Kidney epithelial cell (primary cell): ENCODE results near the gene TVP23C. TPM values are rescaled to one million over a fixed set of nuclear protein-coding genes. Genes with fewer than 3 reads are reported as not detected.

Experiments used
- DNase-seq: peaks from one replicate; pipeline ENCODE4 v3.0.0-alpha.2; 2010; ENCODE audit warnings: low read depth
- H3K27me3 ChIP-seq: 2 replicates; pipeline ENCODE4 v1.6.0; 2011; ENCODE audit warnings: low read length; ENCODE audit not compliant: control insufficient read depth, insufficient read depth
- H3K36me3 ChIP-seq: 2 replicates; pipeline ENCODE4 v1.5.1; 2011; ENCODE audit warnings: low read length; ENCODE audit not compliant: control insufficient read depth, insufficient read depth
- H3K4me3 ChIP-seq: 2 replicates; pipeline ENCODE4 v1.5.1; 2011; ENCODE audit warnings: low read depth, mild to moderate bottlenecking, control low read depth, low read length
- CTCF ChIP-seq: IDR thresholded peaks from 2 replicates; pipeline ENCODE4 v1.5.1; 2011; ENCODE audit warnings: mild to moderate bottlenecking, moderate library complexity, low read length, control low read depth, inconsistent platforms; ENCODE audit not compliant: insufficient read depth, poor library complexity, severe bottlenecking
- total RNA-seq: library from RNA; depleted of rRNA; stranded (reverse); fragments of >200 nt; gene quantifications from 2 replicates; pipeline ENCODE4 v1.2.3, GENCODE V29; 2015

TVP23C gene
- total RNA-seq, 1 donor from 2014 or later: 8.1 TPM

DNA sequence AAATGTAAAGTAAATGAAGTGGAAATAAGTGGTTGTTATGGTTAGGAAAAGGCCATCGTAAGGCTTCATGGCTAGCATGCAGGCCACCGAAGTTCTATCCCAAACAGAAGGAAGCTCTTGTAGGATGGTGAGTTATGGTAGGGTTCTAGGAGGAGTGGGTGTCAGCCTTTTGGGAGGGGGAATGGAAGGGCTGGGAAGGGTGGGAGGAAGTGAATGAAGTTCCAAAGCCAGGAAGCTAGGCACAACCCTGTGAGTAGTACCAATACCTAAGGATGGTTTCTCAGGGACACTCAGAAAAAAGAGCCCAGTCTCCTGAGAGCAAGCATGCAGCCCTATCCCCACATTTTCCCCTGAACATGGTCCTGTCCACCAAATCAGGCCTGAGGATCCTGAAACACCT is 59.6 kb downstream of the TVP23C start:
- Histone ChIP-seq H3K4me3 (no peak overlapping the region), H3K27me3 (no peaks in the 10 kb centered on the region), H3K36me3 (no peaks in the 10 kb centered on the region)
- no peak for TF ChIP-seq CTCF
- DNase-seq: no peak

DNA sequence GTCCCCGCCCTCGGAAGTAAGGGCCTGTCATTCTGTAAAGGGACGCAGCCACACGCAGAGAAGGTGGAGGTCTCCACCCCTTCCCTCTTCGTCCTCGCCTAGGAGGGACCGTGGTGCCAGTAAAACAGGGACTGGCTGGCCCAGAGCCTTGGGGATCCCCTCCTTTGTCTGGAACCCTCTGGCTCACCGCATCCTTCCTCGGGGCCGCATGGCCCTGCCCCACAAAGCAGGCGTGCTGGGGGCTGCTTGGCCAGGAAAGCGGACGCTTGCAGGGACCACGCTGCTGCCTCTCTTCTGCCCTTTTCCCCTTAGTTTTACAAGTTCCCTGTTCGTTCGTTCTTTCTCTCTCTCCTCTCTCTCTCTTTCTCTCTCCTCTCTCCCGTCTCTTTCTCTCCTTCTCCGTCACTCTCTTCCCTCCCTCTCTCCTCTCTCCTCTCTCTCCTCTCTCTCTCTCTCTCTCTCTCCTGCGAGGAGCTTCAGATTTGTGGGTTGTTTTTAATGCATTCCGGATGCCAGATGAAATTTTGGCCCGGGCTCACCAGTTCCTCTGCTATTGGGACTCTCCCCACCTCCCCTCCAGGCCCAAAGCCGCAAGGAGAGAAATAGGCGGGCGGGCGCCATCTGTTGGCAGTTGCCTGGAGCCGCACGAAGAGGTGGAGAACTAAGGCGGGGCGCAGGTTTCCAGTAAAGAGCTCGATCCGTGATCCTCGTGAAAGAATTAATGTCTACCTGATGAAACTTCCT is 60.7 kb downstream of the TVP23C start:
- Histone ChIP-seq H3K36me3 (no peaks in the 10 kb centered on the region), H3K4me3 (no peak overlapping the region), H3K27me3 (no peaks in the 10 kb centered on the region)
- TF ChIP-seq CTCF: peak; percentile 95
- DNase-seq: no peak

DNA sequence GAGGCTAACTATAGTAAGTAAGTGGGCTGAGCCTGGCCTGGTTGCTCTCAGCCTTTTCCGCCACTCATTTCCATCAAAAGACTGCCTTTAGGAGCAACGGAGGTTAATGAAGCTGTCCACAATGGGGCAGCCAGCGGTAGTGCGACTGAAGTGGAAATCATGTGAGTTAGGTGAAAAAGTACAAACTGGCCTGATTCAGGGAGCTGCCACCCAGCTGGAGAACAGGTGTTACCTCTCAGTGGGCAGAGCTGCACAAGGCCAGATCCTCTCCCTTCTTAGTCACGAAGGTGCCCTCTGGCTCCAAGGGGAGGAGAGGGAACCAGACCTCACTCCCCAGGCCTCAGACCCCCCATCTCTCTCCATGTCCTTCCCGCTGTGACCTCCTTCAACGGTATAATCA is 61.5 kb downstream of the TVP23C start:
- DNase-seq: no peak
- no peak for TF ChIP-seq CTCF
- Histone ChIP-seq H3K36me3 (no peaks in the 10 kb centered on the region), H3K4me3 (no peak overlapping the region), H3K27me3 (no peaks in the 10 kb centered on the region)

- Histone ChIP-seq H3K36me3 (no peaks in the 10 kb centered on the region), H3K27me3 (no peaks in the 10 kb centered on the region), H3K4me3 (no peak overlapping the region)
- TF ChIP-seq CTCF: no peak
- DNase-seq: no peak
These were observed 62.0 kb downstream of the TVP23C start for GRCh38 chr17:15501282-15501681.

DNA sequence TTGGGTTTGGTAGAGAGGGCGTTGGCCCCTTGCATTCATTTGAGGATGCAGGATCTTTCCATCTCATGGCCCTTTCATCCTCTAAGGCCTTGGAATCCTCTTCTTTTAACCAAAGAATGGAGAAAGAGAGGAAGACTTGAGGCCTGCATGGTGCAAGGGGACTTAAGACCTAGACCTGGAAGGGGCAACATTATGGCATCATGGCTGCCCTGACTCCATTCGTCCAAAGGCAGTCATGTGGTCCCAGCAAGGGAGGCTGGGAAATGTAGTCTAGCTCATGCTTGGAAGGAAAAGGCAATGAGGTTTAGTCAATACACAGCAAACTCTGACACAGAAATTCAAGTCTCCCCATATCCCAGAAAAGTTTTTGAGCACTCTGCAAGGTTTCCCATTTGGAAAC is 65.2 kb downstream of the TVP23C start:
- no peak for DNase-seq
- H3K27me3 ChIP-seq: no peaks in the 10 kb centered on the region
- TF ChIP-seq CTCF: no peak
- no peak overlapping the region for H3K4me3 ChIP-seq
- no peaks in the 10 kb centered on the region for H3K36me3 ChIP-seq
